GM11168 (cell line): ENCODE measurements around the gene PHACTR3.

Experiments used
- in situ Hi-C: fragments of 300-500 bp; cut with MboI; formaldehyde crosslinking; loops from one replicate; pipeline ENCODE4 v1.12.0; 2022; ENCODE audit warnings: low sequenced_read_pairs; ENCODE audit not compliant: unreplicated experiment

Gene PHACTR3

GRCh38 chr20:59743767-59744485 lies 139.6 kb downstream of the PHACTR3 start:
- in situ Hi-C loops = no loop called here

GRCh38 chr20:59744756-59745155 lies 140.4 kb downstream of the PHACTR3 start:
- in situ Hi-C loops = no loop called here

- in situ Hi-C loops = no loop called here
Measured at GRCh38 chr20:59745201-59745600, 140.9 kb downstream of the PHACTR3 start.

- in situ Hi-C loops = no loop called here
Measured at GRCh38 chr20:59745716-59746115, 141.4 kb downstream of the PHACTR3 start.

GRCh38 chr20:59746155-59746554 lies 141.8 kb downstream of the PHACTR3 start:
- in situ Hi-C loops = no loop called here

GRCh38 chr20:59747671-59748515 lies 143.6 kb downstream of the PHACTR3 start:
- in situ Hi-C loops = no loop called here

GRCh38 chr20:59748619-59749191 lies 144.4 kb downstream of the PHACTR3 start:
- in situ Hi-C loops = no loop called here

GRCh38 chr20:59749301-59749700 lies 145.0 kb downstream of the PHACTR3 start:
- in situ Hi-C loops = no loop called here

GRCh38 chr20:59750209-59750840 lies 146.0 kb downstream of the PHACTR3 start:
- in situ Hi-C loops = loop anchor here (5.0 kb wide), 1 partner anchor 158 kb away; no protein-coding TSS in a partner anchor

GRCh38 chr20:59751075-59751711 lies 146.9 kb downstream of the PHACTR3 start:
- in situ Hi-C loops = loop anchor here (5.0 kb wide), 1 partner anchor 159 kb away; no protein-coding TSS in a partner anchor

GRCh38 chr20:59752101-59752586 lies 147.8 kb downstream of the PHACTR3 start:
- in situ Hi-C loops = loop anchor here (5.0 kb wide), 1 partner anchor 160 kb away; no protein-coding TSS in a partner anchor

- in situ Hi-C loops = loop anchor here (5.0 kb wide), 1 partner anchor 161 kb away; no protein-coding TSS in a partner anchor
Measured at GRCh38 chr20:59752704-59753460, 148.5 kb downstream of the PHACTR3 start.

- in situ Hi-C loops = loop anchor here (5.0 kb wide), 1 partner anchor 162 kb away; no protein-coding TSS in a partner anchor
Measured at GRCh38 chr20:59753836-59754235, 149.5 kb downstream of the PHACTR3 start.

- in situ Hi-C loops = loop anchor here (5.0 kb wide), 1 partner anchor 162 kb away; no protein-coding TSS in a partner anchor
Measured at GRCh38 chr20:59754551-59754950, 150.2 kb downstream of the PHACTR3 start.

- in situ Hi-C loops = no loop called here
Measured at GRCh38 chr20:59756241-59756640, 151.9 kb downstream of the PHACTR3 start.

GRCh38 chr20:59764037-59764436 lies 159.7 kb downstream of the PHACTR3 start:
- in situ Hi-C loops = no loop called here

GRCh38 chr20:59765599-59766177 lies 161.3 kb downstream of the PHACTR3 start:
- in situ Hi-C loops = no loop called here

- in situ Hi-C loops = no loop called here
Measured at GRCh38 chr20:59767656-59768055, 163.3 kb downstream of the PHACTR3 start.
